ENCODE measurements around the gene EHBP1. TPM values are rescaled to one million over a fixed set of nuclear protein-coding genes. Genes with fewer than 3 reads are reported as not detected.

The EHBP1 gene
- total and polyA plus RNA-seq, 2 donors (not counting 3 experiments of a cell fraction or from before 2014, with no cell fraction given) = 8.4 to 34.8 TPM

DNA sequence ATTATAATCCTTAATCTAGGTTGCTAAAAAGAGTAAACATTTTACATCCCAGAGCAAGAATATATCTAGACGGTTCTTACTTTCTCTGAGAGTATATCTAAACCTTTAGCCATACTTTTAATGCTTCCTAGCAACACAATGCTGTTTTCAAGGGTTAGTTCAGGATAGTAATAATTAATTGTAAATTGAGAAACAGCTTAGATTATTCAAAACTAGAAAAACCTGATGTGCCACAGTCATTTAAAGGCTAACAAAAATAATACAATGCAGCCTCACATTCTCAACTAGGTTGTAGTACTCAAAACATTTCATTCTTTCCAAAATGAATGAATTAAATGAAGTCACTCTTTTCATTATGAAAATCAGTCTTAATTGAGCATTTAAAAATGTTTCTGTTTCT lies 241.9 kb downstream of the EHBP1 start:
- BruUV-seq (replicated peaks) = no TSS peak

More for the DNA sequence above, 241.9 kb downstream of the EHBP1 start:
- no peak for DNase-seq (ENCODE audit: low read depth, low spot score)
- intact Hi-C loops (cut with micrococcal nuclease) = loop anchor here (10.0 kb wide), 1 partner anchor 477 kb away; no protein-coding TSS in a partner anchor
- H3K4me2 ChIP-seq (ENCODE audit: insufficient read depth, low read length) = no peak overlapping the region
- dilution Hi-C loops (cut with MboI; ENCODE audit: extremely low pct_ligation_motif_present, low sequenced_read_pairs) = no loop called here
- H2AFZ ChIP-seq (ENCODE audit: low read depth, low read length) = no peak overlapping the region
- CTCF ChIA-PET = no interaction called here
- H4K20me1 ChIP-seq (replicated peaks; ENCODE audit: control insufficient read depth, extremely low read depth, insufficient read depth, low read length) = no peaks in the 10 kb centered on the region
- no peaks in the 10 kb centered on the region for H3K79me2 ChIP-seq (ENCODE audit: control insufficient read depth, insufficient read depth, low read length)
- no peaks in the 10 kb centered on the region for H3K9me1 ChIP-seq (replicated peaks; ENCODE audit: control insufficient read depth, extremely low read depth, insufficient read depth, low read length)
- no peak overlapping the region for H3K4me3 ChIP-seq (replicated peaks in 1 of 3; ENCODE audit: insufficient read depth in 1 of 3, low read depth in 1 of 3, low read length in 3 of 3)
- TF ChIP-seq EZH2 (IDR thresholded peaks at IDR 0.05; ENCODE audit: borderline replicate concordance, low read depth, low read length, severe bottlenecking) (no peak), FOS (IDR thresholded peaks at IDR 0.05; ENCODE audit: borderline replicate concordance, insufficient read depth, low read length) (no peak), MAX (IDR thresholded peaks at IDR 0.05; ENCODE audit: insufficient read depth, insufficient read length) (no peak), POLR2A (IDR thresholded peaks at IDR 0.05; ENCODE audit: low read depth, low read length) (no peak), JUN (IDR thresholded peaks at IDR 0.05; ENCODE audit: borderline replicate concordance, insufficient read depth, insufficient read length, low read depth) (no peak), GATA2 (IDR thresholded peaks at IDR 0.05; ENCODE audit: insufficient read depth, insufficient read length, low read depth, low read length) (no peak), MYC (IDR thresholded peaks at IDR 0.05; ENCODE audit: low read depth, low read length) (no peak), POLR2AphosphoS5 (IDR thresholded peaks at IDR 0.05; ENCODE audit: insufficient read depth, low read depth, low read length) (no peak)
- TF ChIP-seq, protein P1, sequence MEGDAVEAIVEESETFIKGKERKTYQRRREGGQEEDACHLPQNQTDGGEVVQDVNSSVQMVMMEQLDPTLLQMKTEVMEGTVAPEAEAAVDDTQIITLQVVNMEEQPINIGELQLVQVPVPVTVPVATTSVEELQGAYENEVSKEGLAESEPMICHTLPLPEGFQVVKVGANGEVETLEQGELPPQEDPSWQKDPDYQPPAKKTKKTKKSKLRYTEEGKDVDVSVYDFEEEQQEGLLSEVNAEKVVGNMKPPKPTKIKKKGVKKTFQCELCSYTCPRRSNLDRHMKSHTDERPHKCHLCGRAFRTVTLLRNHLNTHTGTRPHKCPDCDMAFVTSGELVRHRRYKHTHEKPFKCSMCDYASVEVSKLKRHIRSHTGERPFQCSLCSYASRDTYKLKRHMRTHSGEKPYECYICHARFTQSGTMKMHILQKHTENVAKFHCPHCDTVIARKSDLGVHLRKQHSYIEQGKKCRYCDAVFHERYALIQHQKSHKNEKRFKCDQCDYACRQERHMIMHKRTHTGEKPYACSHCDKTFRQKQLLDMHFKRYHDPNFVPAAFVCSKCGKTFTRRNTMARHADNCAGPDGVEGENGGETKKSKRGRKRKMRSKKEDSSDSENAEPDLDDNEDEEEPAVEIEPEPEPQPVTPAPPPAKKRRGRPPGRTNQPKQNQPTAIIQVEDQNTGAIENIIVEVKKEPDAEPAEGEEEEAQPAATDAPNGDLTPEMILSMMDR (IDR thresholded peaks at IDR 0.05; ENCODE audit: extremely low read depth in 1 of 2, insufficient read depth in 1 of 2, low read depth in 1 of 2, low read length in 2 of 2) = no peak
- no peak for FAIRE-seq
- no peaks in the 10 kb centered on the region for H3K9me3 ChIP-seq (replicated peaks; ENCODE audit: control insufficient read depth, insufficient read depth, low read length)
- H3K36me3 ChIP-seq (ENCODE audit: control insufficient read depth in 2 of 2, extremely low read depth in 1 of 2, insufficient read depth in 2 of 2, low read length in 2 of 2) = no peaks in the 10 kb centered on the region
- H3K4me1 ChIP-seq (ENCODE audit: control insufficient read depth, extremely low read depth, insufficient read depth, low read length) = no peaks in the 10 kb centered on the region
- no peak overlapping the region for H3K27ac ChIP-seq (ENCODE audit: insufficient read depth, low read depth, low read length)
- H3K9ac ChIP-seq (replicated peaks; ENCODE audit: extremely low read depth, insufficient read depth, low read length) = no peak overlapping the region
- POLR2A ChIA-PET = no interaction called here
- no peaks in the 10 kb centered on the region for H3K27me3 ChIP-seq (ENCODE audit: control insufficient read depth in 2 of 2, insufficient read depth in 2 of 2, low read length in 2 of 2)
